Activated CD4-positive, alpha-beta T cell treated with anti-CD3 and anti-CD28 coated beads, Interleukin-2, amount 10 ng/mL, durations not matched to agents 7 days and 5 days (primary cell): ENCODE data around the gene SNAPC5. TPM values are rescaled to one million over a fixed set of nuclear protein-coding genes. Genes with fewer than 3 reads are reported as not detected.
A peak's percentile ranks its signal among the peaks of the same experiment; 100 is the strongest.
"Not testable (repeated sequence)": the region's sequence is repeated elsewhere in the genome, so short reads cannot be mapped to it uniquely, and the experiment has no call there.

Experiments used
- CTCF ChIA-PET: fragments of 350-600 bp; sonication (Branson Sonifier 250); formaldehyde crosslinking; loops from one replicate; lab custom pipeline; 2021; ENCODE audit warnings: antibody characterized with exemption; lab: Charles Lee
- POLR2A ChIA-PET: fragments of 350-600 bp; sonication (Branson Sonifier 250); formaldehyde crosslinking; loops from one replicate; lab custom pipeline; 2021; ENCODE audit warnings: antibody characterized with exemption; lab: Charles Lee
- DNase-seq: peaks from one replicate; pipeline ENCODE4 v3.0.0-alpha.2; 2020
- H3K27ac Mint-ChIP-seq: one replicate; pipeline ENCODE4 v1.8.0; 2021; ENCODE audit warnings: mild to moderate bottlenecking, moderate library complexity, mixed read lengths
- H3K27me3 Mint-ChIP-seq: one replicate; pipeline ENCODE4 v1.8.0; 2021; ENCODE audit warnings: mixed read lengths
- H3K36me3 Mint-ChIP-seq: one replicate; pipeline ENCODE4 v1.8.0; 2021; ENCODE audit warnings: low read depth, mixed read lengths
- H3K4me1 Mint-ChIP-seq: one replicate; pipeline ENCODE4 v1.8.0; 2021; ENCODE audit warnings: mixed read lengths
- H3K4me3 Mint-ChIP-seq: one replicate; pipeline ENCODE4 v1.8.0; 2021; ENCODE audit warnings: mild to moderate bottlenecking, moderate library complexity, mixed read lengths
- H3K9me3 Mint-ChIP-seq: one replicate; pipeline ENCODE4 v1.8.0; 2021; ENCODE audit warnings: mixed read lengths
- total RNA-seq, 2 experiments: library from RNA; stranded (reverse); gene quantifications; one replicate each; pipeline ENCODE4 v1.2.3, GENCODE V29; 2021

Gene SNAPC5
- total RNA-seq, 2 experiments from 2014 or later, result 21.4 to 24.5 TPM

- DNase-seq, result no peak
- H3K4me1 Mint-ChIP-seq, result peaks cover 66% of the 10 kb centered on the region
- peak overlapping the region; percentile 100 for H3K4me3 Mint-ChIP-seq
These were observed 6.4 kb upstream of the SNAPC5 start for GRCh38 chr15:66503780-66504562.

GRCh38 chr15:66503041-66503648, 5.6 kb upstream of the SNAPC5 start:
- DNase-seq, H3K27me3 Mint-ChIP-seq, CTCF ChIA-PET, POLR2A ChIA-PET, H3K9me3 Mint-ChIP-seq: not testable (repeated sequence)
- Mint-ChIP-seq H3K36me3 (peaks cover 63% of the 10 kb centered on the region), H3K4me3 (peak overlapping the region; percentile 100), H3K4me1 (peaks cover 70% of the 10 kb centered on the region), H3K27ac (peak overlapping the region; percentile 99)

More at GRCh38 chr15:66503780-66504562, 6.4 kb upstream of the SNAPC5 start:
- no peaks in the 10 kb centered on the region for H3K27me3 Mint-ChIP-seq
- H3K9me3 Mint-ChIP-seq, result no peaks in the 10 kb centered on the region
- H3K27ac Mint-ChIP-seq, result peak overlapping the region; percentile 99
- H3K36me3 Mint-ChIP-seq, result peaks cover 58% of the 10 kb centered on the region
- ChIA-PET POLR2A (no interaction called here), CTCF (interaction anchor here (0.6 to 1.7 kb wide), 3 partner anchors 9 to 119 kb away, joined by 3 to 4 read pairs (median 3); no protein-coding TSS in a partner anchor)

GRCh38 chr15:66502491-66502890, 4.9 kb upstream of the SNAPC5 start:
- Mint-ChIP-seq H3K4me1 (peaks cover 68% of the 10 kb centered on the region), H3K27ac (peak overlapping the region; percentile 99), H3K27me3 (no peaks in the 10 kb centered on the region), H3K36me3 (peaks cover 67% of the 10 kb centered on the region), H3K4me3 (peak overlapping the region; percentile 100), H3K9me3 (no peaks in the 10 kb centered on the region)
- POLR2A ChIA-PET, result no interaction called here
- DNase-seq, result no peak
- CTCF ChIA-PET, result interaction anchor here (0.6 kb wide), 1 partner anchor 891 kb away, joined by 3 read pairs; no protein-coding TSS in a partner anchor

GRCh38 chr15:66500346-66500745, 2.8 kb upstream of the SNAPC5 start:
- DNase-seq, H3K4me3 Mint-ChIP-seq, POLR2A ChIA-PET, H3K9me3 Mint-ChIP-seq, H3K27me3 Mint-ChIP-seq: not testable (repeated sequence)
- H3K36me3 Mint-ChIP-seq, result peaks cover 77% of the 10 kb centered on the region
- CTCF ChIA-PET, result interaction anchor here (4.1 to 4.2 kb wide), 2 partner anchors 11 to 114 kb away, joined by 20 to 35 read pairs; partner anchors contain the start of gene MAP2K1
- peaks cover 69% of the 10 kb centered on the region for H3K4me1 Mint-ChIP-seq
- peak overlapping the region; percentile 43 for H3K27ac Mint-ChIP-seq

- ChIA-PET CTCF (interaction anchor here (0.5 to 4.2 kb wide), 30 partner anchors 10 to 1531 kb away, joined by 3 to 35 read pairs (median 4); partner anchors contain the start of genes DIS3L, MAP2K1 and TIPIN), POLR2A (interaction anchor here (0.5 to 1.4 kb wide), 5 partner anchors 22 to 248 kb away, joined by 3 to 4 read pairs (median 3); no protein-coding TSS in a partner anchor)
- H3K9me3 Mint-ChIP-seq, result no peaks in the 10 kb centered on the region
- H3K27ac Mint-ChIP-seq, result peak overlapping the region; percentile 96
- peaks cover 84% of the 10 kb centered on the region for H3K36me3 Mint-ChIP-seq
- H3K4me3 Mint-ChIP-seq, result no peak overlapping the region
- no peaks in the 10 kb centered on the region for H3K27me3 Mint-ChIP-seq
- DNase-seq, result peak; percentile 37
- peaks cover 76% of the 10 kb centered on the region for H3K4me1 Mint-ChIP-seq
These were observed 1.2 kb upstream of the SNAPC5 start for GRCh38 chr15:66498501-66499386.

- POLR2A ChIA-PET, result interaction anchor here (1.4 kb wide), 2 partner anchors 109 to 143 kb away, joined by 3 to 8 read pairs; no protein-coding TSS in a partner anchor
- H3K4me1 Mint-ChIP-seq, result peaks cover 66% of the 10 kb centered on the region
These were observed 536 bp downstream of the SNAPC5 start for GRCh38 chr15:66496951-66497501.

GRCh38 chr15:66494262-66494661, 3.3 kb downstream of the SNAPC5 start:
- Mint-ChIP-seq H3K27me3 (no peaks in the 10 kb centered on the region), H3K36me3 (peaks cover 67% of the 10 kb centered on the region), H3K9me3 (no peaks in the 10 kb centered on the region), H3K4me3 (no peak overlapping the region), H3K27ac (peak overlapping the region; percentile 77), H3K4me1 (peaks cover 47% of the 10 kb centered on the region)
- CTCF ChIA-PET, result interaction anchor here (1.1 kb wide), 1 partner anchor 202 kb away, joined by 3 read pairs; no protein-coding TSS in a partner anchor
- no peak for DNase-seq
- POLR2A ChIA-PET, result no interaction called here

More at GRCh38 chr15:66496951-66497501, 536 bp downstream of the SNAPC5 start:
- Mint-ChIP-seq H3K9me3 (no peaks in the 10 kb centered on the region), H3K27me3 (no peaks in the 10 kb centered on the region), H3K27ac (peak overlapping the region; percentile 96), H3K4me3 (peak overlapping the region; percentile 97), H3K36me3 (peaks cover 80% of the 10 kb centered on the region)
- peak; percentile 12 for DNase-seq
- CTCF ChIA-PET, result interaction anchor here (0.6 to 4.2 kb wide), 14 partner anchors 8 to 666 kb away, joined by 3 to 35 read pairs (median 6); partner anchors contain the start of genes MAP2K1 and TIPIN

GRCh38 chr15:66491846-66492245, 5.7 kb downstream of the SNAPC5 start:
- Mint-ChIP-seq H3K36me3 (peaks cover 59% of the 10 kb centered on the region), H3K4me1 (peaks cover 28% of the 10 kb centered on the region), H3K27ac (no peak overlapping the region), H3K27me3 (no peaks in the 10 kb centered on the region), H3K9me3 (no peaks in the 10 kb centered on the region), H3K4me3 (no peak overlapping the region)
- no peak for DNase-seq
- ChIA-PET POLR2A (no interaction called here), CTCF (interaction anchor here (0.6 kb wide), 1 partner anchor 359 kb away, joined by 3 read pairs; no protein-coding TSS in a partner anchor)

GRCh38 chr15:66489179-66489791, 8.3 kb downstream of the SNAPC5 start:
- Mint-ChIP-seq H3K4me3 (no peak overlapping the region), H3K36me3 (peaks cover 59% of the 10 kb centered on the region), H3K27me3 (no peaks in the 10 kb centered on the region), H3K9me3 (no peaks in the 10 kb centered on the region), H3K4me1 (peaks cover 10% of the 10 kb centered on the region), H3K27ac (no peak overlapping the region)
- no peak for DNase-seq
- ChIA-PET POLR2A (no interaction called here), CTCF (interaction anchor here (0.6 to 3.0 kb wide), 4 partner anchors 9 to 852 kb away, joined by 3 to 20 read pairs (median 4); partner anchors contain the start of genes RPL4, SNAPC5 and ZWILCH)

- no peaks in the 10 kb centered on the region for H3K9me3 Mint-ChIP-seq
- no peak for DNase-seq
- H3K36me3 Mint-ChIP-seq, result peaks cover 54% of the 10 kb centered on the region
- H3K27ac Mint-ChIP-seq, result no peak overlapping the region
- H3K4me1 Mint-ChIP-seq, result peaks cover 6% of the 10 kb centered on the region
- H3K4me3 Mint-ChIP-seq, result no peak overlapping the region
- H3K27me3 Mint-ChIP-seq, result no peaks in the 10 kb centered on the region
- CTCF ChIA-PET, result interaction anchor here (1.0 to 3.0 kb wide), 3 partner anchors 10 to 137 kb away, joined by 3 to 20 read pairs (median 3); partner anchors contain the start of gene SNAPC5
- POLR2A ChIA-PET, result no interaction called here
These were observed 9.0 kb downstream of the SNAPC5 start for GRCh38 chr15:66488525-66488924.

- CTCF ChIA-PET, result interaction anchor here (0.5 to 3.6 kb wide), 3 partner anchors 11 to 24 kb away, joined by 3 to 16 read pairs (median 3); partner anchors contain the start of gene SNAPC5
- POLR2A ChIA-PET, result no interaction called here
These were observed 10.7 kb downstream of the SNAPC5 start for GRCh38 chr15:66486887-66487286.

More at GRCh38 chr15:66486887-66487286, 10.7 kb downstream of the SNAPC5 start:
- Mint-ChIP-seq H3K9me3 (no peaks in the 10 kb centered on the region), H3K4me3 (no peak overlapping the region), H3K4me1 (peaks cover 4% of the 10 kb centered on the region), H3K27me3 (no peaks in the 10 kb centered on the region), H3K36me3 (peaks cover 54% of the 10 kb centered on the region), H3K27ac (no peak overlapping the region)
- DNase-seq, result no peak
